ENCODE data around the gene CACTIN.

- TF ChIP-seq EZH2phosphoT487 (IDR thresholded peaks at IDR 0.05; ENCODE audit: low read length) (no peak), CTCF (IDR thresholded peaks at IDR 0.05; ENCODE audit: low read length) (no peak), EZH2 (optimal IDR thresholded peaks at IDR 0.05; ENCODE audit: low read depth, low read length) (no peak)
Measured at GRCh38 chr19:3613818-3614661, 12.6 kb downstream of the CACTIN start.
